ENCODE data around the gene ZNF30. TPM values are rescaled to one million over a fixed set of nuclear protein-coding genes. Genes with fewer than 3 reads are reported as not detected.
A peak's percentile ranks its signal among the peaks of the same experiment; 100 is the strongest.
"Not testable (repeated sequence)": the region's sequence is repeated elsewhere in the genome, so short reads cannot be mapped to it uniquely, and the experiment has no call there.

ZNF30 gene
- total RNA-seq, 1 donor from 2014 or later, result 12.0 TPM

DNA sequence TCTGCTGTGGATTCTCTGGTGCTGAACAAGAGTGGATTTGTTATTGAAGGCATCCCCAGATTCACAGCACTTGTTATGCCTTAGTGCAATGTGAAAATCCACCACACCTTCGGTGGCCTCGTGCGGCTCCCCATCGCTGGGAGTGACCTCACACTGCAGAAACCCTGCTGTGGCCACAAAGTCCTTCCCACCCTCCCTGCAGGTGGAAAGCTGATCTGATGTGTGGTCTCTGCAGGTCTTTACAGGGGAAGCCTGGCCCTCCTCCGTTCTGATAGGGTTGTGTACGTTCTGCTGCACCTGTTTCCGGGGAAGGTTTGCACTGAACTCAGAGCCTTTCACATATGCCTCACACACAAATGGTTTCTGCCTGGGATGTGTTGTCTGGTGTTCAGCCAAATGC lies 32.3 kb downstream of the ZNF30 start:
- no peak overlapping the region for H3K27ac ChIP-seq (ENCODE audit: low read depth, low read length)
- peaks cover 51 to 54% (median 53%) of the 10 kb centered on the region in 3 donors for H3K36me3 ChIP-seq (ENCODE audit: control insufficient read depth in 3 of 3, insufficient read depth in 3 of 3, low read length in 3 of 3)
- no peaks in the 10 kb centered on the region for H3K27me3 ChIP-seq (ENCODE audit: control insufficient read depth in 3 of 3, insufficient read depth in 3 of 3, low read length in 3 of 3)
- peaks cover 43 to 55% (median 51%) of the 10 kb centered on the region in 3 donors for H3K9me3 ChIP-seq (ENCODE audit: control insufficient read depth in 3 of 3, low read length in 3 of 3)
- no peak overlapping the region for H3K9ac ChIP-seq (ENCODE audit: low read depth in 1 of 3, low read length in 3 of 3)
- peak overlapping the region in 2 of 3 donors; percentile 35 to 40 for H3K4me3 ChIP-seq (ENCODE audit: low read length in 3 of 3)
- H3K4me1 ChIP-seq (ENCODE audit: control insufficient read depth in 3 of 3, insufficient read depth in 3 of 3, low read length in 3 of 3), result peaks cover 13 to 21% (median 13%) of the 10 kb centered on the region in 3 donors

DNA sequence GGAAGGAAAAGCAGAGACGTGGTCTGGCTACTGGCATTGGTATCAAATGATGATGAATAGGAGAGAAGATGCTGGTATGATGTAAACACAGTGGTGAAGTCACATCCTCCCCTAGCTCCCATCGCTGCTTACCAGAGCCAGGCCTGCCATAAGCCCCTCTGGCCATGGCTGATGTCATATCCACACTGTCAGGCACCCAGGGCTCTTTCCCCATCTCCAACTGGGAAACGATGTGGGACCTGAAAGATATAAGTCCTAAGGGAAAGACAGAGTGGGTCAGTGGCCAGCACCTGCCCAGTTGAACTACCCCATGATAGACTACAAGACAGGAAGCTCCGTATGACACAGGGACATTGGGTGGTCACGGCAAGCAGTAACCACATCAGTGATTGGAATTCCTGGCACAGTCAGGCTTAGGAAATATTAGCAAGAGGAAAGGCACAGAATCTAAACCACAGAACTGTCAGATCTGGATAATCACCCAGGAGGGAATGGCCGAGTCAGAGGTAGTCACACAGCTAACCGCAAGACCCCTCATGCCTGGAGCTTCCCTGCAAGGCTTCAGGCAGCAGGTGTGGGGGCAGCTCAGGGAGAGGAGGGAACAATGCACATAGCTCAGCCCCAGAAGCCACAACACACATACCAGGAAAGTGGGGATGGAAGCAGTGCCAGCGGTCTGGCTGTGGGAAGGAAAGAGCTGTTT lies 33.6 kb downstream of the ZNF30 start:
- Histone ChIP-seq H3K27ac (ENCODE audit: low read depth, low read length) (no peak overlapping the region), H3K27me3 (ENCODE audit: control insufficient read depth in 3 of 3, insufficient read depth in 3 of 3, low read length in 3 of 3) (no peaks in the 10 kb centered on the region), H3K9me3 (ENCODE audit: control insufficient read depth in 3 of 3, low read length in 3 of 3) (peaks cover 43 to 55% (median 46%) of the 10 kb centered on the region in 3 donors), H3K4me3 (ENCODE audit: low read length in 3 of 3) (peak overlapping the region in 2 of 3 donors; percentile 17 to 19), H3K36me3 (ENCODE audit: control insufficient read depth in 3 of 3, insufficient read depth in 3 of 3, low read length in 3 of 3) (peaks cover 51 to 54% (median 53%) of the 10 kb centered on the region in 3 donors), H3K9ac (ENCODE audit: low read depth in 1 of 3, low read length in 3 of 3) (no peak overlapping the region), H3K4me1 (ENCODE audit: control insufficient read depth in 3 of 3, insufficient read depth in 3 of 3, low read length in 3 of 3) (peaks cover 13 to 21% (median 15%) of the 10 kb centered on the region in 3 donors)

DNA sequence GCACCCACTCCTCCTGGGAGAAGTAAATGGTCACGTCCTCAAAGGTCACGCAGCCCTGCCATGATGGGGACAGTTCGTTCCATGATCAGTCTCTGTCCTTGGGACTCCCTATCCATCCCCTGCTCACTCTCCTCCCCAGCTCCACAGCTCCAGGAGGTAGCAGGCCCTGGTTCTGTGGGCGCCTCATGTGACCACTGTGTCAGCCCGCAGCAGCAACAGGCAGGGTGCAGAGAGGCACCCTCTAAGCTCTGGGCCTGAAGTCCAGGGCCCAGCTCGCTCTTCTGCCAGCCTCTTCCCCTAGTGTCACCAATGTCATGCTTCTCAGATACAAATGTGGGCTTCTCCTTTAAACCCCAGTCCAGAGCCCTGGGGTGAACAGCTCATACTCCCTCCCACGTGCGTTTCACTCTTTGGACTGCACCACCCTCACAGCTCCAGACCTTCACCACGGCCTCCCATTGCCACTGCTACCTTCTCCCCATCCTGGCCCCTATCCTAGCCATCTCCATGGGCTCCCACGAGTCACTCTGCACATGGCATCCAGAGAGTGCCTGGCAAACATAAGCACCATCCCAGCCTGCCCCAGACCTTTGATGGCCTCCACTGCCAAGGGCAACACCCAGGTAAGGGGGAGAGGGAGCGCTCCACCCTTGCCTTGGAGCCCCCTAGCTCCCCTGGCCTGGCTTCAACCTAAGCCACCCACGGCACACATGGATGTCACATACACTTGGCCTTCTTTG lies 34.4 kb downstream of the ZNF30 start:
- no peak overlapping the region for H3K9ac ChIP-seq (ENCODE audit: low read depth in 1 of 3, low read length in 3 of 3)
- no peaks in the 10 kb centered on the region for H3K27me3 ChIP-seq (ENCODE audit: control insufficient read depth in 3 of 3, insufficient read depth in 3 of 3, low read length in 3 of 3)
- peaks cover 49 to 54% (median 51%) of the 10 kb centered on the region in 3 donors for H3K36me3 ChIP-seq (ENCODE audit: control insufficient read depth in 3 of 3, insufficient read depth in 3 of 3, low read length in 3 of 3)
- peaks cover 38 to 51% (median 45%) of the 10 kb centered on the region in 3 donors for H3K9me3 ChIP-seq (ENCODE audit: control insufficient read depth in 3 of 3, low read length in 3 of 3)
- H3K4me1 ChIP-seq (ENCODE audit: control insufficient read depth in 3 of 3, insufficient read depth in 3 of 3, low read length in 3 of 3), result peaks cover 13 to 21% (median 15%) of the 10 kb centered on the region in 3 donors
- peak overlapping the region; percentile 17 to 22 (median 19) for H3K4me3 ChIP-seq (ENCODE audit: low read length in 3 of 3)
- no peak overlapping the region for H3K27ac ChIP-seq (ENCODE audit: low read depth, low read length)

DNA sequence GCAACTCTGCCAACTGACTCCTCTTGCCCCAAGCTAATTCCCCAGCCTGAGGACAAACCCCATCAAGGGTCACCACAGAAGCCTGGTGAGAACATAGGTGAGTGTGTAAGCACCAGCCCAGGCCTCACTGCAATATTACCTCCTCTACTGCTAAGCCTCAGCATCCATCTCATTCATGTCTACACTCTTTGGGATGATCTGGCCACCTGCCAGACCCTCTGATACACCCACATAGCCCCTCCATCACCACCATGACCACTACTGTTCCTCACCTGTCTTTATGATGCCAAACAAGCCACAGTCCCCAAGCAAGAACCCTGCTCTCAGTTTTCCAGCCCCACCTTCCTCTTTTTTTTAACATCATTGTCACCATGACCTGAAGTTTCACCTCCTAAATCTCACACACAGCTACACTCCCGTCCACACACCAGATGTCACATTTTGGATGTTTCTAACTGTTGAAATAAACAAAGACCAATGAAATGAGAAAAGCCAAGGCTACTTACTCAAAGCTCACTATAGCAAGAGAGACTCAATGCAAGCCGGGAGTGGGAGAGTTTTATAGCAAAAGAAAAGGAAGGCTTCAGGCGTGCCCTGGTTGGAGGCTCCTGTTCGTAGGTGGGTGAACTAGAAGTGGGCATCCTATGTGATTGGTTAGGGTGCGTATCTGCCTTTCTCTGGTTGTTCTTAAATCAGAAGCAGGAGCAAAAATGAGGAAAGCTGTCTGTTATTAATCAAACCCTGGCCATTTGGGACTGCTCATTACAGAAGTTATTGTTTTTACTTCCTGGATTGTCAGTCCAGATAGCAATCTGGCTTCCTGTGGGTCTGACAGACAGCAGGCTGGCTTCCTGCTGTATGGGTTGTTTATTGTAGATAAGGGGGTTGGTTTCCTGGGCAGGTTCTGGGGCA lies 35.3 kb downstream of the ZNF30 start:
- no peak overlapping the region for H3K27ac ChIP-seq (ENCODE audit: low read depth, low read length)
- H3K9ac ChIP-seq (ENCODE audit: low read depth in 1 of 3, low read length in 3 of 3), result peak overlapping the region in 1 of 3 donors; percentile 3
- H3K4me1 ChIP-seq (ENCODE audit: control insufficient read depth in 3 of 3, insufficient read depth in 3 of 3, low read length in 3 of 3), result peaks cover 13 to 21% (median 15%) of the 10 kb centered on the region in 3 donors
- peak overlapping the region; percentile 54 to 82 (median 54) for H3K4me3 ChIP-seq (ENCODE audit: low read length in 3 of 3)
- H3K36me3 ChIP-seq (ENCODE audit: control insufficient read depth in 3 of 3, insufficient read depth in 3 of 3, low read length in 3 of 3), result peaks cover 41 to 46% (median 44%) of the 10 kb centered on the region in 3 donors
- no peaks in the 10 kb centered on the region for H3K27me3 ChIP-seq (ENCODE audit: control insufficient read depth in 3 of 3, insufficient read depth in 3 of 3, low read length in 3 of 3)
- H3K9me3 ChIP-seq (ENCODE audit: control insufficient read depth in 3 of 3, low read length in 3 of 3), result peaks cover 34 to 43% (median 37%) of the 10 kb centered on the region in 3 donors

DNA sequence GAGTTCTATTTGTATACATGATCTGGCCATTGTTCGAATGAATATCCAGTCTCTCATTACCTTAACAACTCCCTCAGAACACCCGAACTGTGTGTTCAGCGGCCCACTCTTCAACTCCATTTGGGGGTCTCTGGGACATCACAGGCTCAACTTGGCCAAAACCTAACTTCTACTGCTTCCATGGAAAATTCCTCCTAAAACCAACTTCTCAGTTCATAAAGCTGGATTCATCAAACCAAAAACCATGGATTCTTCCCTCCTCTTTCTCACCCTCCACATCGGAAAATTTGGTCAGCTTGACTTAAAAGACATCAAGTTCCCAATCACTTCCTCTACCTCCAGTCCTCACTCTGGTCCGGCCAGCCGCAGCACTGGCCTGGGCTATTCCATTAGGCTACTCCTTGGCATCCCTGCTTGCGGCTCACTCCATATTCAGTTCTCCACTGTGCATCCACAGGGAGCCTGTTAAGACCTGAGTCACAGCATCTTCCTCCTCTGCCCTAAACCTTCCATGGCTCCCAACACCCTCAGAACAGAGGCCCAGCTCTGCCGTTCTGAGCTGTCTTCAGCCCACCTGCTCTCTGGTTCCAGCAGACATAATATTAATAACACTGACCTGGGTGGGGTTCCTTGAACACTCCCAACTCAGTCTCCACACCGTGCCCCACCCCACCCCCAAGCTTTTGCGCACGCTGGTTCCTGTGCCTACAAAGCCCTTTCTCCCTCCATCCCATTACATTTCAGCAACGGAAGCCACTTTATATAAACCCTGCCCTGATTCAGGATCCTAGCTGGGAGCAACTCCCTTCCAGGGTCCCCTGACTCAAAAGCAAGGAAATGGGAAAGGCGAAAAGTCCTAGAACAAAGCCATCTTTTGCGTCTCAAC lies 36.2 kb downstream of the ZNF30 start:
- Histone ChIP-seq H3K27ac (ENCODE audit: low read depth, low read length) (peak overlapping the region; percentile 37), H3K9ac (ENCODE audit: low read depth in 1 of 3, low read length in 3 of 3) (peak overlapping the region; percentile 77 to 89 (median 82)), H3K36me3 (ENCODE audit: control insufficient read depth in 3 of 3, insufficient read depth in 3 of 3, low read length in 3 of 3) (peaks cover 32 to 37% (median 35%) of the 10 kb centered on the region in 3 donors), H3K4me1 (ENCODE audit: control insufficient read depth in 3 of 3, insufficient read depth in 3 of 3, low read length in 3 of 3) (peaks cover 13 to 21% (median 15%) of the 10 kb centered on the region in 3 donors), H3K27me3 (ENCODE audit: control insufficient read depth in 3 of 3, insufficient read depth in 3 of 3, low read length in 3 of 3) (no peaks in the 10 kb centered on the region), H3K4me3 (ENCODE audit: low read length in 3 of 3) (peak overlapping the region; percentile 81 to 83 (median 82)), H3K9me3 (ENCODE audit: control insufficient read depth in 3 of 3, low read length in 3 of 3) (peaks cover 25 to 34% (median 28%) of the 10 kb centered on the region in 3 donors)

DNA sequence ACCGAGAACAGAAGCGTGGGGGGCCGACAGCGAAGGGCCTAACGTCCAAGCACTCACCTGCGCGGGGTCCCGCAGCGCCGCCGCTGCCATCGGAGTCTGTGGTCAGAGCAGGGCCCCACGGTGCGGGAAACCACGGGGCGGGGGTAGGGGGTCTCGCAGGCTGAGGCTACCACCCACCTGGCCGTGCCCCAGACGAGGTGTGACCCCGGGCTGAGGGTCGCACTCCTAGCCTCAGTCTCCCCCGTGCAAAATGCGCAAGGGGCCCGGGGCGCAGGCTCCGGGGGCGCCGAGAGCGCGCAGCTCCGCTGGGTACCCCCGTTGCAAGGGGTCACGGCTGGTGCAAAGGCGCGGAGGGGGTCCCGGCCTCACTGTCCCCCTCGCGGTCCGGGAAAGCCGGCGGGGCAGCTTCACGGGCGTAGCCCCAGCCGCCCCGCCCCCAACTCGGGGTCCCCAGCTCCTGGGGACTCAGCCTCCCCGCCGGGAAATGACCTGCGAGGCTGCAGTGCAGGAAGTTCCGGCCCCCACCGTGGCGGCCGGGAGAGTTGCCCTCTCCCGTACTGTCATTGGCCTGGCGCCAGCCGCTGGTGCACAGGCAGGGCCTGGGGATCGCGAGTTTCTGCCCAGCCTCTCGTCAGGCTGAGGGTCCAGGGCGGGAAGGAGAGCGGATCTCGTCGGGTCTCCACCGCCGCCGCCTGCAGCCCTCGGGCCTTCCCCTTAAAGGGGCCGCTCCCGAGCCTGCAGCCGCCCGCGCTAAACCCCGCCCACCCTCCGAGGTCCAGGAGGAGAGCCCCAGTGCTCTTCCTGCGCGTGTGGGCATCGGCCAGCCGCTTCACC lies 37.1 kb downstream of the ZNF30 start, which contains the start of gene ZNF792:
TSS of gene ZNF792 (minus strand) at position 657 of the 834 bp plus-strand sequence. CDS start at position 90, 567 bp downstream.
- Histone ChIP-seq H3K4me1 (ENCODE audit: control insufficient read depth in 3 of 3, insufficient read depth in 3 of 3, low read length in 3 of 3) (peaks cover 13 to 21% (median 15%) of the 10 kb centered on the region in 3 donors), H3K9ac (ENCODE audit: low read depth in 1 of 3, low read length in 3 of 3) (peak within 1 kb of the TSS; percentile 77 to 89 (median 82)), H3K4me3 (ENCODE audit: low read length in 3 of 3) (peak within 1 kb of the TSS; percentile 81 to 83 (median 82)), H3K27me3 (ENCODE audit: control insufficient read depth in 3 of 3, insufficient read depth in 3 of 3, low read length in 3 of 3) (no peaks in the 10 kb centered on the region), H3K27ac (ENCODE audit: low read depth, low read length) (peak within 1 kb of the TSS; percentile 37), H3K36me3 (ENCODE audit: control insufficient read depth in 3 of 3, insufficient read depth in 3 of 3, low read length in 3 of 3) (peaks cover 24 to 28% (median 26%) of the 10 kb centered on the region in 3 donors), H3K9me3 (ENCODE audit: control insufficient read depth in 3 of 3, low read length in 3 of 3) (peaks cover 16 to 25% (median 20%) of the 10 kb centered on the region in 3 donors)

DNA sequence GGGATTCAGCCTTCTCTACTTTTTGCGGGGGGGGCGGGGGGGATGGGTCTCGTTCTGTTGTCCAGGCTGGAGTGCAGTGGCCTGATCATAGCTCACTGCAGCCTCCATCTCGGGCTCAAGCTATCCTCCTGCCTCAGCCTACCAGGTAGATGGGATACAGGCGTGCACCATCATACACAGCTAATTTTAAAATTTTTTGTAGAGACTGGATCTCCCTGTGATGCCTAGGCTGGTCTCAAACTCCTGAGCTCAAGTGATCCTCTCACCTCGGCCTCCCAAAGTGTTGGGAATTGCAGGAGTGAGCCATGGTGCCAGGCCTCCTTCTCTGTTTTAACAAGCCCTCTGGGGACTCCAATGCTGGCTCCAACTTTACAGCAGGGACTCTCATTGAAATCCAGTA lies 37.9 kb downstream of the ZNF30 start:
- Histone ChIP-seq H3K4me3 (ENCODE audit: low read length in 3 of 3) (no peak overlapping the region), H3K4me1 (ENCODE audit: control insufficient read depth in 3 of 3, insufficient read depth in 3 of 3, low read length in 3 of 3) (peaks cover 13 to 21% (median 15%) of the 10 kb centered on the region in 3 donors), H3K9ac (ENCODE audit: low read depth in 1 of 3, low read length in 3 of 3) (no peak overlapping the region), H3K9me3 (ENCODE audit: control insufficient read depth in 3 of 3, low read length in 3 of 3) (peaks cover 9 to 18% (median 11%) of the 10 kb centered on the region in 3 donors), H3K36me3 (ENCODE audit: control insufficient read depth in 3 of 3, insufficient read depth in 3 of 3, low read length in 3 of 3) (peaks cover 16 to 20% (median 18%) of the 10 kb centered on the region in 3 donors), H3K27ac (ENCODE audit: low read depth, low read length) (no peak overlapping the region), H3K27me3 (ENCODE audit: control insufficient read depth in 3 of 3, insufficient read depth in 3 of 3, low read length in 3 of 3) (no peaks in the 10 kb centered on the region)

DNA sequence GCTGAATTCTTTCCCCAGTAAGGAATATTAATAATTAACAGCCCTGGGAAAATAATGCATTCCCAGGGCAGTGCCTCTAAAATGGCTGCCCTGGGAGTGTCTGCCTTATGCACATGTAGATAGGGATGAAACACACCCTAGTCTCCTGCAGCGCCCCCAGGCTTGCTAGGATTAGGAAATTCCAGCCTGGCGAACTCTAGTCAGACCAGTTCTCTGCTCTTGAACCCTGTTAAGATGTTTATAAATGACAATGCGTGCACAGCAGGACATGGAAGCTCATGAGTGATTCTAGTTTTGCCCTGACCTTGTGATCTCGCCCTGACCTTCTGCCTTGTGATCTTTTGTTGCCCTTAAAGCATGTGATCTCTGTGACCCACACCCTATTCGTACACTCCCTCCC lies 38.8 kb downstream of the ZNF30 start:
- H3K4me3 ChIP-seq (ENCODE audit: low read length in 3 of 3), result not testable (repeated sequence)

More for the DNA sequence above, 38.8 kb downstream of the ZNF30 start:
- H3K9ac ChIP-seq (ENCODE audit: low read depth in 1 of 3, low read length in 3 of 3); H3K9me3 ChIP-seq (ENCODE audit: control insufficient read depth in 3 of 3, low read length in 3 of 3); H3K27ac ChIP-seq (ENCODE audit: low read depth, low read length); H3K27me3 ChIP-seq (ENCODE audit: control insufficient read depth in 3 of 3, insufficient read depth in 3 of 3, low read length in 3 of 3): not testable (repeated sequence)
- Histone ChIP-seq H3K4me1 (ENCODE audit: control insufficient read depth in 3 of 3, insufficient read depth in 3 of 3, low read length in 3 of 3) (peaks cover 13 to 21% (median 15%) of the 10 kb centered on the region in 3 donors), H3K36me3 (ENCODE audit: control insufficient read depth in 3 of 3, insufficient read depth in 3 of 3, low read length in 3 of 3) (peaks cover 7 to 11% (median 9%) of the 10 kb centered on the region in 3 donors)
